Thoracic aorta (tissue), 2 donors: ENCODE results near the gene LHCGR. TPM values are rescaled to one million over a fixed set of nuclear protein-coding genes. Genes with fewer than 3 reads are reported as not detected.

Source experiments
- ATAC-seq: fragments of 150-250 bp; one replicate; pipeline ENCODE4 v1.8.0; 2017; ENCODE audit warnings: low read depth; ENCODE audit not compliant: insufficient number of reproducible peaks, low FRiP score
- DNase-seq: peaks from one replicate; pipeline ENCODE4 v3.0.0-alpha.2; 2020; ENCODE audit warnings: low spot score
- H3K27ac ChIP-seq, 2 donors: fragments of 200-600 bp; sonication (generic); 1 replicate in 1 of 2; 2 replicates in 1 of 2; pipeline ENCODE4 v1.5.1; 2016; ENCODE audit warnings: mild to moderate bottlenecking in 2 of 2, moderate library complexity in 2 of 2
- H3K27me3 ChIP-seq: fragments of 200-600 bp; sonication (generic); replicated peaks from 2 replicates; pipeline ENCODE4 v1.6.0; 2016; ENCODE audit warnings: mild to moderate bottlenecking; ENCODE audit not compliant: insufficient read depth
- H3K36me3 ChIP-seq: fragments of 200-600 bp; sonication (generic); one replicate; pipeline ENCODE4 v1.5.1; 2016
- H3K4me1 ChIP-seq, 2 donors: fragments of 200-600 bp; sonication (generic); 1 replicate in 1 of 2; 2 replicates in 1 of 2; pipeline versions ENCODE4 v1.5.1 to v1.6.0; 2016; ENCODE audit warnings: low read depth in 2 of 2, mild to moderate bottlenecking in 1 of 2; ENCODE audit not compliant: control insufficient read depth in 1 of 2
- H3K4me3 ChIP-seq: fragments of 200-600 bp; sonication (generic); 2 replicates; pipeline ENCODE4 v1.5.1; 2016; ENCODE audit warnings: mild to moderate bottlenecking
- H3K9me3 ChIP-seq: fragments of 200-600 bp; sonication (generic); 2 replicates; pipeline ENCODE4 v1.5.1; 2016
- total RNA-seq, 2 donors: library from RNA; depleted of rRNA; stranded (reverse); fragments of >200 nt; gene quantifications; one replicate each; pipeline versions ENCODE4 v1.1.0 to v1.2.3, GENCODE V29; 2016
- TF ChIP-seq, protein P1 (sequence below): fragments of 200-600 bp; sonication (generic); IDR thresholded peaks from one replicate; pipeline ENCODE4 v1.5.1; 2019; ENCODE audit warnings: antibody characterized with exemption

The LHCGR gene
- total RNA-seq, 2 donors from 2014 or later, result not detected

DNA sequence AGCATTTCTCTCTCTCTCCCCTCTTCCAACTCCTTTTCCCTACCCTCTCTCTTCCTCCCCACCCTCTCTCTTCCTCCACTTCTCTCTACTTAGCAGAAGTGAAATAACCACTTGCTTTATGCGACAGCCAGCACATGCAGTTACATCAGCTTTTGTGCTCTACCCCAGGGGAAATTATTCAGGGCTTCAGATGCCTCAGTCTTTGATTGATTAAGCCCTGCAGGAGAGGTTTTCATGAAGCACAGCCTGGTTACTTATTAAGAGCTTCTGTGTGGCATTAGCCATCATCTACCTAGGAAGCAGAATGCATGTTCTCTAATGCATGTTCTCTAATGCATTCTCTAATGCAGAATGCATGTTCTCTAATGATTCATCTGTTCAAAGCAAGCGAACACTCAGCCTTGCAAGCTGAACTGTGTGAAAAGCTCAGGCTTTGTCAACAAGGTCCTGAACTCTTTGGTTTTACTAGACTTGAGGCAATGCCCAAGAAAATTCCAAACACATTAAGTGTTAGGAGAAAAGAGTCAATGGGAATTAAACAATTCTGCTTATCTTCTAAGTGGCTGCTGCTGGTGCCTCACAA is 56.1 kb downstream of the LHCGR start:
- Histone ChIP-seq H3K4me3 (no peak overlapping the region), H3K9me3 (no peaks in the 10 kb centered on the region), H3K27ac (no peak overlapping the region), H3K36me3 (no peaks in the 10 kb centered on the region), H3K27me3 (no peaks in the 10 kb centered on the region), H3K4me1 (no peaks in the 10 kb centered on the region)
- DNase-seq, result no peak
- ATAC-seq, result no peak
- TF ChIP-seq, protein P1, sequence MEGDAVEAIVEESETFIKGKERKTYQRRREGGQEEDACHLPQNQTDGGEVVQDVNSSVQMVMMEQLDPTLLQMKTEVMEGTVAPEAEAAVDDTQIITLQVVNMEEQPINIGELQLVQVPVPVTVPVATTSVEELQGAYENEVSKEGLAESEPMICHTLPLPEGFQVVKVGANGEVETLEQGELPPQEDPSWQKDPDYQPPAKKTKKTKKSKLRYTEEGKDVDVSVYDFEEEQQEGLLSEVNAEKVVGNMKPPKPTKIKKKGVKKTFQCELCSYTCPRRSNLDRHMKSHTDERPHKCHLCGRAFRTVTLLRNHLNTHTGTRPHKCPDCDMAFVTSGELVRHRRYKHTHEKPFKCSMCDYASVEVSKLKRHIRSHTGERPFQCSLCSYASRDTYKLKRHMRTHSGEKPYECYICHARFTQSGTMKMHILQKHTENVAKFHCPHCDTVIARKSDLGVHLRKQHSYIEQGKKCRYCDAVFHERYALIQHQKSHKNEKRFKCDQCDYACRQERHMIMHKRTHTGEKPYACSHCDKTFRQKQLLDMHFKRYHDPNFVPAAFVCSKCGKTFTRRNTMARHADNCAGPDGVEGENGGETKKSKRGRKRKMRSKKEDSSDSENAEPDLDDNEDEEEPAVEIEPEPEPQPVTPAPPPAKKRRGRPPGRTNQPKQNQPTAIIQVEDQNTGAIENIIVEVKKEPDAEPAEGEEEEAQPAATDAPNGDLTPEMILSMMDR, result no peak

DNA sequence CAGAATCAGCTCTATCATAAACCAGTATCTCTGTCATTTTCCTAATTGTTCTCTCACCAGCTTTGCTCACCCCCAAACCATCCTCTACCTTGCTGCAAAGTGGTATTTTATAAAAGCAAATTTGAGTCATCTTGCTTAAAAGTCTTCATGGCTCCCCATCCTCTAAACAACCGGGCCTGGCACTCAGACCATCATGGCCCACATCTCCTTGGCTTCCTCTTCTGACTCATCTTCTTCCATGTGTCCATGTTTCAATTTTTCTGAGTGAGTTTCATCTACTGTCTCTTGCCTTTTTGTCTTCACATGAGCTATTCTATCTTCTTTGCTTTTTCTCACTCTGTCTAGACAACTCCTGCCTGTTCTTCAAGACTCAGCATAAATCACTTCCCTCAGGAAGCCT is 58.6 kb downstream of the LHCGR start:
- Histone ChIP-seq H3K36me3 (no peaks in the 10 kb centered on the region), H3K27me3 (no peaks in the 10 kb centered on the region), H3K4me1 (peaks cover 0 to 9% of the 10 kb centered on the region in 2 donors), H3K4me3 (no peak overlapping the region), H3K27ac (no peak overlapping the region), H3K9me3 (no peaks in the 10 kb centered on the region)
- ATAC-seq, result no peak
- no peak for DNase-seq
- TF ChIP-seq, protein P1, result no peak

DNA sequence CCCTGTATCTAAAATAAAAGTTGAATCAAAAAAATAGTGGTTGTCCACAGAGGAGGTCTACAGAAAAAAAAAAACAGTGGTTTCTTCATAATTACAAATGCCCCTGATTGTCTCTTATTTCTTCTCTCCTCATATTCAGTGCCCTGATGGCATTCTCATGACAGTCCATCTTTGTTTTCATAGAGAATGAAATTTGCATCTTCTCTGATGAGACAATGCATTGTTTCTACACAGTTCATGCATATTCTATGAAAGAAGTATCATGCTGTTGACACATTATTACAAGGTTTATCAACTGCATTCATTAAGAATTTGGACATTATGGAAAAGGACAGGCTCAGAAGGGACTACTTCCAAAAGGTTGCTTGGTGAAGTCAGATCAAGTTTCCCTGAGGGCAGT is 59.5 kb downstream of the LHCGR start:
- Histone ChIP-seq H3K27me3 (no peaks in the 10 kb centered on the region), H3K9me3 (no peaks in the 10 kb centered on the region), H3K4me3 (no peak overlapping the region), H3K36me3 (no peaks in the 10 kb centered on the region), H3K27ac (no peak overlapping the region), H3K4me1 (peaks cover 0 to 9% of the 10 kb centered on the region in 2 donors)
- ATAC-seq (no peak), DNase-seq (no peak)
- TF ChIP-seq, protein P1, result no peak

DNA sequence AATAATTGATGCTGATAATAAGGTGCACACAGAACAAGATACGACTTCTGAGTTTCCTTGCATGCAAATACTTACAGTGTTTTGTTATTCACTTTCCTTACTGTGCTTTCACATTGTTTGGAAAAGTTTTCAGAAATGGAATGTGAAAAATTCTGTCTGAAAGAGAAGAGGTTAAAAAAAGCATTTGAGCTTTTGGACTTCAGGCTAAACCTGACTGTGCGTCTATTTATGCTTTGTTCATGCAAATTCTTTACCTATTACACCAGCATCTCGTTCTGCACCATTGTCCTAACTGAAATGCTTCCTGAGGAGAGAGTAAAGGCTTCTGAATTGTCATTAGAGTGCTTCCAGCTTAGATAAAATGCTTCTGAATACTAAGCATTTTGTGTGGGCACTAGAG is 61.4 kb downstream of the LHCGR start:
- Histone ChIP-seq H3K9me3 (no peaks in the 10 kb centered on the region), H3K4me3 (no peak overlapping the region), H3K27me3 (no peaks in the 10 kb centered on the region), H3K27ac (no peak overlapping the region), H3K4me1 (peaks cover 0 to 9% of the 10 kb centered on the region in 2 donors), H3K36me3 (no peaks in the 10 kb centered on the region)
- no peak for ATAC-seq
- DNase-seq, result no peak
- TF ChIP-seq, protein P1, result no peak

DNA sequence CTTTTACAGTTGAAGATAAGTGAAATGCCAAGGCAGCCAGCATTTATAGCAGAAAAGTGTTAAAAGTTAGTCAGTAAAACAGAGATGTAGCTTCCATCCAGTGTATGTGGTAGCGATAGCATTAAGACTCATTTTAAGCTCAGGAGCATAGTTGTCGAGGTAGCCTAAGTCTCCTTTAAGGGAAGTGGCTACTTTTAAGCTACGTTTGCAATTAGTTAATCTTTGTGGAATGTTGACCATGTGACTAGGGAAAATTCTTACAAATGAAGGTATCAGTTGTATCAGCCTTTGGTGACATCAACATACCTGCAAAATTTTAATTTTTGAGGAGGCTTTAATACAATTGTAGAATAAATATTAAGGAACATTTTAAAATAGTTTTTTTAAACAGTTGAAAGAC is 61.9 kb downstream of the LHCGR start:
- no peak for ATAC-seq
- Histone ChIP-seq H3K27me3 (no peaks in the 10 kb centered on the region), H3K27ac (no peak overlapping the region), H3K4me3 (no peak overlapping the region), H3K9me3 (no peaks in the 10 kb centered on the region), H3K4me1 (peaks cover 0 to 9% of the 10 kb centered on the region in 2 donors), H3K36me3 (no peaks in the 10 kb centered on the region)
- DNase-seq, result no peak
- TF ChIP-seq, protein P1, result no peak
